Ishikawa (cell line): ENCODE measurements around the gene ATP1A4.

Experiments used
- CEBPB ChIP-seq: IDR thresholded peaks from 2 replicates; pipeline ENCODE4 v1.6.1; 2012
- CREB1 ChIP-seq: IDR thresholded peaks from 2 replicates; pipeline ENCODE4 v1.6.1; 2012; ENCODE audit warnings: low read depth
- EGR1 ChIP-seq: IDR thresholded peaks from 2 replicates; pipeline ENCODE4 v1.6.1; 2012
- EP300 ChIP-seq: IDR thresholded peaks from 2 replicates; pipeline ENCODE4 v1.6.1; 2012; ENCODE audit warnings: borderline replicate concordance
- FOXM1 ChIP-seq: IDR thresholded peaks from 2 replicates; pipeline ENCODE4 v1.6.1; 2012; ENCODE audit warnings: low read depth, borderline replicate concordance
- MAX ChIP-seq: IDR thresholded peaks from 2 replicates; pipeline ENCODE4 v1.6.1; 2012
- NFIC ChIP-seq: IDR thresholded peaks from 2 replicates; pipeline ENCODE4 v1.6.1; 2012
- RAD21 ChIP-seq: IDR thresholded peaks from 2 replicates; pipeline ENCODE4 v1.6.1; 2012; ENCODE audit warnings: low read depth
- REST ChIP-seq: IDR thresholded peaks from 2 replicates; pipeline ENCODE4 v1.6.1; 2012; ENCODE audit warnings: low read depth, mild to moderate bottlenecking
- TAF1 ChIP-seq: IDR thresholded peaks from 2 replicates; pipeline ENCODE4 v1.6.1; 2012; ENCODE audit warnings: low read depth, mild to moderate bottlenecking
- TCF12 ChIP-seq: IDR thresholded peaks from 2 replicates; pipeline ENCODE4 v1.6.1; 2012; ENCODE audit warnings: low read depth
- TEAD4 ChIP-seq: IDR thresholded peaks from 2 replicates; pipeline ENCODE4 v1.6.1; 2012
- USF1 ChIP-seq: IDR thresholded peaks from 2 replicates; pipeline ENCODE4 v1.6.1; 2012
- YY1 ChIP-seq: IDR thresholded peaks from 2 replicates; pipeline ENCODE4 v1.6.1; 2012; ENCODE audit warnings: low read depth
- ZBTB7A ChIP-seq: IDR thresholded peaks from 2 replicates; pipeline ENCODE4 v1.6.1; 2012; ENCODE audit warnings: low read depth

ATP1A4 gene

DNA sequence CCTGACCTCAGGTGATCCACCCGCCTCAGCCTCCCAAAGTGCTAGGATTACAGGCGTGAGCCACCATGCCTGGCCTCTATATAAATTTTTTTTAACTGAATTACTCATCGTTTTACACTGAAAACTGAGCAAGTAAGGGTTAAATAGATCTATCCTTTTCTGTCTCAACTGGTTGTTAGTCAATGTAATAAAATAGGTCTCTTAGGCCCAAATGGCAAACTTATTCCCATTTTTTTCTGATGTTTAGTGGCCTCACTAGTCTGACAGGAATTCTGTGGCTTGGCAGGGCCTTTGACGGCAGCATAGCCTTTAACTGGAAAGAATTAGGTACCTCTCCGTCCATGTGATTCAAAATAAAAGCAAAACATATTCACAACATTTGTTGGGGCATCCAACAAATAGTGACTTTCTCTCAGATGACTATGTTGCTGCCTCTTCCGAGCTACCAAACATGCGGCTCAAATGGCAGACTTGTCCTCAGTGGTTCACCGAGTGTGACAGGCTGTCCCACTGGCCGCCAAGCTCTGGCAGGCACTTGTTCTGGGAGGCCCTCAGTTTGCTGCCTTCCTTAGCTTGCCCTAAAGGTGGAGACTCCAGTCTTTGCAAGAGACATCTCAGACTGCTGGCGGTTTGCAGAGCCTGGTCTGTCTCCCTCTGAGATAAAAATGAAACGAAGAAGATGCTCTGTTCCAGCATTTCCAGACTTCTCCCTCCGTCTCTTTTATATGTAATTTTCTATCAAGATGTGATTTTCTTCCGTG, 17.4 kb downstream of the ATP1A4 start:
- TF ChIP-seq TAF1: no peak
- TF ChIP-seq FOXM1: no peak
- no peak for TF ChIP-seq REST
- no peak for TF ChIP-seq YY1
- peak; percentile 31 for TF ChIP-seq RAD21
- no peak for TF ChIP-seq EP300

GRCh38 chr1:160169553-160170399, 18.4 kb downstream of the ATP1A4 start:
- TF ChIP-seq MAX: peak; percentile 87
- TF ChIP-seq TEAD4: peak; percentile 92
- no peak for TF ChIP-seq ZBTB7A
- peak; percentile 97 for TF ChIP-seq FOXM1
- TF ChIP-seq CEBPB: peak; percentile 71; the same call in 1 of the 2 replicates
- no peak for TF ChIP-seq TAF1
- TF ChIP-seq TCF12: peak; percentile 99
- peak; percentile 60; the same call in 1 of the 2 replicates for TF ChIP-seq YY1
- peak; percentile 19; the same call in 1 of the 2 replicates for TF ChIP-seq REST
- peak; percentile 41 for TF ChIP-seq USF1
- TF ChIP-seq RAD21: peak; percentile 32
- peak; percentile 92 for TF ChIP-seq NFIC
- TF ChIP-seq CREB1: no peak
- TF ChIP-seq EP300: peak; percentile 99
- TF ChIP-seq EGR1: peak; percentile 52; the same call in 1 of the 2 replicates

DNA sequence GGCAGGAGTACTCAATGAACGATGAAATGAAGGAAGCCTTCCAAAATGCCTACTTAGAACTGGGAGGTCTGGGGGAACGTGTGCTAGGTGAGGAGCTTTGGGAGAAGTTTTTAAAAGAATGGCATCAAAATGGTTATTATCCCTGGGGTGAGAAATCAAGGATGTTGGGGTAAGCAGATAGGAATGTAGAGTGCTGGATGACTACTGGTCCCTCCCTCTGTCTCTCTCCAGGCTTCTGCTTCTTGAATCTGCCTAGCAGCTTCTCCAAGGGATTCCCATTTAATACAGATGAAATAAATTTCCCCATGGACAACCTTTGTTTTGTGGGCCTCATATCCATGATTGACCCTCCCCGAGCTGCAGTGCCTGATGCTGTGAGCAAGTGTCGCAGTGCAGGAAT, 20.0 kb downstream of the ATP1A4 start:
- TF ChIP-seq TAF1 (no peak), MAX (no peak), REST (no peak), USF1 (no peak), CEBPB (no peak), TCF12 (no peak), TEAD4 (no peak), CREB1 (no peak), EP300 (no peak), FOXM1 (no peak), ZBTB7A (no peak), YY1 (no peak), RAD21 (no peak), EGR1 (no peak), NFIC (no peak)
